Stimulated activated CD8-positive, alpha-beta memory T cell treated with anti-CD3 and anti-CD28 coated beads, Interleukin-12 subunit alpha, Interleukin-12 subunit beta, amount 100 ng/mL, for 4 hours (primary cell): ENCODE results near the gene AUP1.
A peak's percentile ranks its signal among the peaks of the same experiment; 100 is the strongest.
"Not testable (repeated sequence)": the region's sequence is repeated elsewhere in the genome, so short reads cannot be mapped to it uniquely, and the experiment has no call there.

Experiments
- DNase-seq: peaks from one replicate; pipeline ENCODE4 v3.0.0-alpha.2; 2020; ENCODE audit warnings: low read depth

Gene AUP1

GRCh38 chr2:74498500-74499266 lies 30.8 kb downstream of the AUP1 start:
- no peak for DNase-seq

DNA sequence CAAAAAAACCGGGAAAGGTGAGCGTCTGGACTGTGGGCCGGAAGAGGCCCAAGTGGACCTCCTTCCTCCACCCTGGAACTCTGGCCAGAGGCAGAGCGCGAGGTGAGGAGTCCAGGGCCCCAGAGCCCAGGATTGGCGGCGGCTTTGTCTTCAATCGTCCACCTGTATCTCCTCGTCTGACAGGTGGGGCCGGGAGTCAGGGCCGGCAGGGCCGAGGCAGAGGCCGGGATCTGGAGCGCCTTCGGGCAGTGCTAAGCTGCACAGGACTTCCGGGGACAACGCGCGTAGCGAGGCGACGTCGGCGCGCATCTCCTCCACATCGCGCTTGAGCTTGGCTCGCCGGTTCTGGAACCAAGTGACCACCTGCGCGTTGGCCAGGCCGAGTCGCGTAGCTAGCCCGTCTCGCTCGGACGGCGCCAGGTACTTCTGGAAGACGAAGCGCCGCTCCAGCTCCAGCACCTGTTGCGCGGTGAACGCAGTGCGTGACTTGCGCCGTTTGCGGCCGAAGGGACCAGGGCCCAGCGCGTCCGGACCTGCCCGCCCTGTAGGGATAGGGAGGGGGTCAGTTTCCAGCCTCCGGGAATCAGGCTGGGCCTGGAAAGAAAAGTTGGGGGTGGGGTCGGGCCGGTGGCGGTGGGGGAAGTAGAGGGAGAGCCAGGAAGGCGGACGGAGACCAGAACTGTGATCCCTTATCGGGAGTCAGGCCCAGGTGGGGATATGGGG lies 31.6 kb downstream of the AUP1 start:
- DNase-seq: no peak

DNA sequence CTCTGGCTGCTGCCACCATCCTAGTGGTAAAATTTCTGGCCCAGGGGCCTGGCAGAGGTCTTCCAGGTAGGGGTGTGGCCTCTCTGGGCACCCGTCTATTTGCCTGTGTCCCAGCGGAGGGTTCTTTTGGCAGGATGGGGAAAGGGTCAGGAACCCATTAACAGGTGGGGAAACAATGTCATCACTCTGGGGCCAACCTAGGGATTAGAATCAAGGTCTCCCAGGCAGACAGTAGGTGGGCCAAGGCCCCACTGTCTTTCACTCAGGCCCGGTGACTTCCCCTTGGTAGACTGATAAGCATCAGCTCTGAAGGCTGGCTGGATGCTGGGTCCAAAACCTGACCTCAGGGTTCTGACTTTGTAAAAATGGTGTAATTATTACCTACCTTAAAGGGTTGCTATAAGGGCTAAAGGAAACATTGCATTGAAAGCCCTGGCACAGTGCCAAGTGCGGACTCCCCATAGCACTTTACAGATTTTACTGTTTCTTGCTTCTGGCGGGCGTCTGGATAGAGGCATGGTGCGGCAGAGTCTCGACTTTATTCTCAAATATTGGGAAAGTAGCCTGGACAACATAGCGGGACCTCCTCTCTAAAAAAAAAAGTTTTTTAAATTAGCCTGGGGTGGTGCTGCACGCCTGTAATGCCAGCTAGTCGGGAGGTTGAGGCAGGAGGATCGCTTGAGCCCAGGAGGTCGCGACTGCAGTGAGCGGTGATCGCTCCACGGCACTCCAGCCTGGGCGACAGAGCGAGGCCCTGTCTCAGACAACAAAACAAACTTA lies 32.3 kb downstream of the AUP1 start:
- no peak for DNase-seq

- no peak for DNase-seq
Measured at GRCh38 chr2:74495440-74495839, 34.1 kb downstream of the AUP1 start.

- DNase-seq: no peak
Measured at GRCh38 chr2:74493546-74493945, 36.0 kb downstream of the AUP1 start.

GRCh38 chr2:74491648-74492544 lies 37.6 kb downstream of the AUP1 start:
- no peak for DNase-seq

DNA sequence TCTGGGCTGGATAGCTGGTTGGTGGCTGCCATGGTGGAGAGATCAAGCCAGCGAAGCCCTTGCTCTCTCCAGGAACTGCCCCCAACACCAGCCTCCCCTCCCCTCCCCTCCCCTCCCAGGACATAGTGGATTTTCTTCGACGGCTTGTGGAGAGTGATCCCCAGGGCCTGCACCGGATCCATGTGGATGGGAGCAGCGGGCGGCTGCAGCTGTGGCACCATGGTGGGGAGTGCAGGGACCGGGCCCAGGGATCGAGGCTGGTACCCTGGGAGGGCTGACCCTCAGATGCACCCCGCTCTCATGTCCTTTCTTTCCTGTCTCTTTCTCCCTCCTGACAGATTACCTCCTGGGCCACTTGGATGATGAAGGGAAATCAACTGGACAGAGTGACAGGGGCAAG lies 39.6 kb downstream of the AUP1 start:
- no peak for DNase-seq

GRCh38 chr2:74488643-74489481 lies 40.6 kb downstream of the AUP1 start:
- DNase-seq: no peak

DNA sequence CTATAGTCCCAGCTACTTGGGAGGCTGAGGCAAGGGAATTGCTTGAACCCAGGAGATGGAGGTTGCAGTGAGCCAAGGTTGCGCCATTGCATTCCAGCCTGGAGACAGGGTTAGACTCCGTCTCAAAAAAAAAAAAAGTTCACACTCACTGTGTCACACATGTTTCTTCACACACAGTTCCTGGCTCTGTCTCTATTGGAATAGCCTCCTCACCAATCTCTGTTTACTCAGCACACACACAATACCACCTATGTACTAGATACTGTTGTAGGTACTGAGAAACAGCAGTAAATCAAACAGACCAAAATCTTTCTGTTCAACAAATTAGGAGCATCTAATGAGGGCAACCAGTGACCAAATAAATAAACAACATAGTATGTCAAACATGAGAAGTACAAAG lies 43.4 kb downstream of the AUP1 start:
- no peak for DNase-seq

- not testable (repeated sequence) for DNase-seq
Measured at GRCh38 chr2:74483675-74484164, 45.8 kb downstream of the AUP1 start.

- peak; percentile 81 for DNase-seq
Measured at GRCh38 chr2:74482801-74483674, 46.5 kb downstream of the AUP1 start, which contains the start of the genes CCDC142 and TTC31. CCDC142 (minus strand) TSS chr2:74482998; CDS start chr2:74482837, 161 bp downstream. TTC31 (plus strand) TSS chr2:74483081; CDS start chr2:74483096, 15 bp downstream.

DNA sequence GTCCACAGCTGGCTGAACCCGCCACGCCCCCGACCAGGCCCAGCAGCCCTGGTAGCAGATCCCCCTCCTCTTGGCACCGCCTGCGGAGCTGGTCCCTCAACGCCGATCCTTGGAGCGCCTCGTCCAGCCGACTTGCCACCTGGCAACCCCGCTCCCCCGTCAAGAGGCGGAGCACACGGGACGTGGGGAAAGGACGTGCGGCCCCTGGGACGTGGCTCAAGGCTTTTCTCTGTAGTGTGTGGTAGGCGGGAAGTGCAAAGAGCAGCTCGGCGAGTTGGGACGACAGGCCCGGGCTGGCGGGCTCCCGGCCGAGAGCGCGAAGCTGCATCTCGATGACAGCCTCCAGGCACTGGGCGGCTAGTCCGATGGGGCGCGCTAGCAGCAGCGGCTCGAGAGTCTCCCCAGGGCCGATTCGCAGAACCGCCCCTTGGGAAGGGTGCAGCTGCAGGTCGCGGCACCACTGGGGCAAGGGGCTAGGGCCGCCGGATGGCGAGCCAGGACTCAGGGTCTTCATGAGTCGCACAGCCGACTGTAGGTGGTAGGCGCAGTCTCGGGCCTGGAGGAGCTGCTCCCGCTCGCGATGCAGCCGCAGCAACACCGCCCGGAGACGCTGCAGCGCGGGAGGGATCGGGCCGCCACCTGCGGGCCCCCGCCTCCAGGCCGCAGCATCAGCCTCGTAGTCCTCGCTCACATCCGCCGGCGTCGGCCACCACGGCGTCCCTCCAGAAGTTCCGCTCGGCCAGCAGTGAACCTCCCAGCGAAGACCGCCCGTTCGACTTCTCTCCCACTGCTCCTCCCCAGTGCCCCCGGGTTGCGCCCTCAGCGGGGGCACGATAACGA lies 47.3 kb downstream of the AUP1 start:
- no peak for DNase-seq

GRCh38 chr2:74481431-74481830 lies 48.1 kb downstream of the AUP1 start:
- DNase-seq: no peak
